ENCODE results near the gene HPS3.
"Not testable (repeated sequence)": the region's sequence is repeated elsewhere in the genome, so short reads cannot be mapped to it uniquely, and the experiment has no call there.

HPS3 gene

GRCh38 chr3:149195221-149195620, 65.8 kb downstream of the HPS3 start:
- Histone ChIP-seq H3K9ac (ENCODE audit: low read depth, low read length) (no peak overlapping the region), H3K9me3 (replicated peaks; ENCODE audit: low read length) (no peaks in the 10 kb centered on the region), H3K4me2 (ENCODE audit: low read length) (no peak overlapping the region), H3K4me1 (ENCODE audit: control insufficient read depth, insufficient read depth, low read length) (peaks cover 11% of the 10 kb centered on the region), H3K36me3 (ENCODE audit: insufficient read depth, low read length) (no peaks in the 10 kb centered on the region), H3K27me3 (ENCODE audit: control insufficient read depth, insufficient read depth, low read length) (no peaks in the 10 kb centered on the region), H3K4me3 (ENCODE audit: low read length) (no peak overlapping the region)

DNA sequence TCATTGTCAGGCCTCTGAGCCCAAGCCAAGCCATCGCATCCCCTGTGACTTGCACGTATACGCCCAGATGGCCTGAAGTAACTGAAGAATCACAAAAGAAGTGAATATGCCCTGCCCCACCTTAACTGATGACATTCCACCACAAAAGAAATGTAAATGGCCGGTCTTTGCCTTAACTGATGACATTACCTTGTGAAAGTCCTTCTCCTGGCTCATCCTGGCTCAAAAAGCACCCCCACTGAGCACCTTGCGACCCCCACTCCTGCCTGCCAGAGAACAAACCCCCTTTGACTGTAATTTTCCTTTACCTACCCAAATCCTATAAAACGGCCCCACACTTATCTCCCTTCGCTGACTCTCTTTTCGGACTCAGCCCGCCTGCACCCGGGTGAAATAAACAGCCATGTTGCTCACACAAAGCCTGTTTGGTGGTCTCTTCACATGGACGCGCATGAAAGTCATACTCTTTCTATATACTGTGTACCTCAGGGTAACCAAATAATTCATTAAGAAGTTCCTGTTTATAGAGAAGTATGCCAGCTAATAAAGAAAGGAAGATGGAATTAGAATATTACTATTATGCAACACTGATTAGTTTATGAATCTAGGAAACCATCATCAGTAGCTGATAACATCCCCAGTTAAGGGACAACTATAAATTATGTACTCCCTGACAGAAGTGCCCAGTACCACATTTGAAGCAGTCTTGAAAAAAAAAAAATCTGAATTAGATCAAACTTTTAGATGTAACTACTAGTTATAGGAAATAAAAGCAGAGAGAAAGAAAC, 67.6 kb downstream of the HPS3 start:
- peaks cover 11% of the 10 kb centered on the region for H3K4me1 ChIP-seq (ENCODE audit: control insufficient read depth, insufficient read depth, low read length)
- H3K27me3 ChIP-seq (ENCODE audit: control insufficient read depth, insufficient read depth, low read length); H3K4me2 ChIP-seq (ENCODE audit: low read length); H3K9me3 ChIP-seq (replicated peaks; ENCODE audit: low read length); H3K9ac ChIP-seq (ENCODE audit: low read depth, low read length); H3K4me3 ChIP-seq (ENCODE audit: low read length); H3K36me3 ChIP-seq (ENCODE audit: insufficient read depth, low read length): not testable (repeated sequence)

DNA sequence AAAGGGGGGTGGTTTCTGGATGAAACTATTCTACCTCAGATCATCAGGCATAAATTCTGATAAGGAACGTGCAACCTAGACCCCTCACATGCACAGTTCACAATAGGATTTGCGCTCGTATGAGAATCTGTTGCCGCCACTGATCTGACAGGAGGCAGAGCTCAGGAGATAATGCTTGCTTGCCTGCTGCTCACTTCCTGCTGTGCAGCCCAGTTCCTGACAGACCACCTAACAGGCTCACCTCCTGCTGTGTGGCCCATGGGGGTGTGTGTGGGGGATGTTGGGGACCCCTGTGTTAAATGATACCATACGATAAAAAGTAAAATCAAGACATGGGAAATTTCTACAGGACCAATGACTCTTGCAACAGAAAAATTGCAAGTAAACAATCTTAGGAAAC, 68.2 kb downstream of the HPS3 start:
- no peak overlapping the region for H3K4me2 ChIP-seq (ENCODE audit: low read length)
- H3K27me3 ChIP-seq (ENCODE audit: control insufficient read depth, insufficient read depth, low read length): no peaks in the 10 kb centered on the region
- no peak overlapping the region for H3K4me3 ChIP-seq (ENCODE audit: low read length)
- H3K9ac ChIP-seq (ENCODE audit: low read depth, low read length): no peak overlapping the region
- peaks cover 11% of the 10 kb centered on the region for H3K4me1 ChIP-seq (ENCODE audit: control insufficient read depth, insufficient read depth, low read length)
- H3K36me3 ChIP-seq (ENCODE audit: insufficient read depth, low read length): no peaks in the 10 kb centered on the region
- no peaks in the 10 kb centered on the region for H3K9me3 ChIP-seq (replicated peaks; ENCODE audit: low read length)

GRCh38 chr3:149198611-149199010, 69.2 kb downstream of the HPS3 start:
- no peak overlapping the region for H3K4me3 ChIP-seq (ENCODE audit: low read length)
- no peaks in the 10 kb centered on the region for H3K9me3 ChIP-seq (replicated peaks; ENCODE audit: low read length)
- H3K9ac ChIP-seq (ENCODE audit: low read depth, low read length): no peak overlapping the region
- no peaks in the 10 kb centered on the region for H3K36me3 ChIP-seq (ENCODE audit: insufficient read depth, low read length)
- H3K27me3 ChIP-seq (ENCODE audit: control insufficient read depth, insufficient read depth, low read length): no peaks in the 10 kb centered on the region
- H3K4me1 ChIP-seq (ENCODE audit: control insufficient read depth, insufficient read depth, low read length): peaks cover 11% of the 10 kb centered on the region
- H3K4me2 ChIP-seq (ENCODE audit: low read length): no peak overlapping the region

GRCh38 chr3:149199474-149199873, 70.0 kb downstream of the HPS3 start:
- Histone ChIP-seq H3K4me2 (ENCODE audit: low read length) (no peak overlapping the region), H3K27me3 (ENCODE audit: control insufficient read depth, insufficient read depth, low read length) (no peaks in the 10 kb centered on the region), H3K36me3 (ENCODE audit: insufficient read depth, low read length) (no peaks in the 10 kb centered on the region), H3K4me3 (ENCODE audit: low read length) (no peak overlapping the region), H3K9ac (ENCODE audit: low read depth, low read length) (no peak overlapping the region), H3K4me1 (ENCODE audit: control insufficient read depth, insufficient read depth, low read length) (peaks cover 11% of the 10 kb centered on the region), H3K9me3 (replicated peaks; ENCODE audit: low read length) (no peaks in the 10 kb centered on the region)

DNA sequence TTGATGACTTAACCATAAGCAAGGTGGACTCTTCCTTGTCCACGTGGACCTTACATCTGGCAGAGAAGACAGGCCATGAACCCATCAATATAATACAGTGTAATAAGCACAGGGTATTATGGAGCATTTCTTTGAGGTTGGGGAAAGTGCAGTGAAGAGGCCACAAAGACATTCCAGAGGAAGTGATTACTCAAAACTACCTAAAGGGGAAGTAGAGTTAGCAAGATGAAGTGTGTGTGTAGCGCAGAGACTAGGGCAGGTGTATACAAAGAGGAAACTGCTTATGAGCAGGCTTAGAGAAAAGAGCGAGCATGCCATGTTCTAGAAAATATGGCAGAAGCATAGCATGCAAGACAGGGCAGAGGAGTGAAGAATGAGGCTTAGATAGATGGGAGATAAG, 74.3 kb downstream of the HPS3 start:
- Histone ChIP-seq H3K27me3 (ENCODE audit: control insufficient read depth, insufficient read depth, low read length) (no peaks in the 10 kb centered on the region), H3K9ac (ENCODE audit: low read depth, low read length) (no peak overlapping the region), H3K9me3 (replicated peaks; ENCODE audit: low read length) (no peaks in the 10 kb centered on the region), H3K4me1 (ENCODE audit: control insufficient read depth, insufficient read depth, low read length) (peaks cover 6% of the 10 kb centered on the region), H3K36me3 (ENCODE audit: insufficient read depth, low read length) (no peaks in the 10 kb centered on the region), H3K4me2 (ENCODE audit: low read length) (no peak overlapping the region), H3K4me3 (ENCODE audit: low read length) (no peak overlapping the region)

- H3K4me3 ChIP-seq (ENCODE audit: low read length): no peak overlapping the region
- H3K9ac ChIP-seq (ENCODE audit: low read depth, low read length): no peak overlapping the region
- H3K27me3 ChIP-seq (ENCODE audit: control insufficient read depth, insufficient read depth, low read length): no peaks in the 10 kb centered on the region
- no peak overlapping the region for H3K4me2 ChIP-seq (ENCODE audit: low read length)
- peaks cover 3% of the 10 kb centered on the region for H3K4me1 ChIP-seq (ENCODE audit: control insufficient read depth, insufficient read depth, low read length)
- H3K36me3 ChIP-seq (ENCODE audit: insufficient read depth, low read length): no peaks in the 10 kb centered on the region
- no peaks in the 10 kb centered on the region for H3K9me3 ChIP-seq (replicated peaks; ENCODE audit: low read length)
These were observed 75.1 kb downstream of the HPS3 start for GRCh38 chr3:149204390-149204991.

- H3K36me3 ChIP-seq (ENCODE audit: insufficient read depth, low read length): no peaks in the 10 kb centered on the region
- no peaks in the 10 kb centered on the region for H3K27me3 ChIP-seq (ENCODE audit: control insufficient read depth, insufficient read depth, low read length)
- H3K9me3 ChIP-seq (replicated peaks; ENCODE audit: low read length): no peaks in the 10 kb centered on the region
These were observed 78.0 kb downstream of the HPS3 start for GRCh38 chr3:149207475-149207874.

GRCh38 chr3:149209431-149209830, 80.0 kb downstream of the HPS3 start:
- no peaks in the 10 kb centered on the region for H3K9me3 ChIP-seq (replicated peaks; ENCODE audit: low read length)
- no peaks in the 10 kb centered on the region for H3K27me3 ChIP-seq (ENCODE audit: control insufficient read depth, insufficient read depth, low read length)
- no peak overlapping the region for H3K9ac ChIP-seq (ENCODE audit: low read depth, low read length)
- H3K4me2 ChIP-seq (ENCODE audit: low read length): no peak overlapping the region
- H3K4me1 ChIP-seq (ENCODE audit: control insufficient read depth, insufficient read depth, low read length): no peaks in the 10 kb centered on the region
- H3K36me3 ChIP-seq (ENCODE audit: insufficient read depth, low read length): no peaks in the 10 kb centered on the region
- no peak overlapping the region for H3K4me3 ChIP-seq (ENCODE audit: low read length)

More at GRCh38 chr3:149207475-149207874, 78.0 kb downstream of the HPS3 start:
- Histone ChIP-seq H3K4me3 (ENCODE audit: low read length) (no peak overlapping the region), H3K4me1 (ENCODE audit: control insufficient read depth, insufficient read depth, low read length) (no peaks in the 10 kb centered on the region), H3K4me2 (ENCODE audit: low read length) (no peak overlapping the region), H3K9ac (ENCODE audit: low read depth, low read length) (no peak overlapping the region)

DNA sequence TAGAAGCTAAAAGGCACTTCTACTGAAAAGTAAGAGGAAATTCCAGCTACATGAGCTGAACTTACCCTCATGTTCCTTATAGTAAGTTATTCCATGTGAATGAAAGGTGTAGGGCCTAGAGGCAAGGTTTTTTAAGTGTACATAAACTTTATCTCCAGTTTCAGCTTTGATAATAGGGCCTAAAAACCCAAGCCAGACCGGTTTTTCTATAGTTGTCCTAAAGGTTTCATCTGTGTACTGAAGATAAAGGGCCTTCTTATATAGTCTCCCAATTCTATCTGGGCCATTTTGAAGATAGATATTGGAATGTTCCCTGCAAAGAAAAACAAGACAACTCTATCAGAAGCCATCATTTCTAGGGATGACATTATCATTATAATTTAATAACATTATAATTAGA, 82.9 kb downstream of the HPS3 start:
- Histone ChIP-seq H3K27me3 (ENCODE audit: control insufficient read depth, insufficient read depth, low read length) (no peaks in the 10 kb centered on the region), H3K4me1 (ENCODE audit: control insufficient read depth, insufficient read depth, low read length) (no peaks in the 10 kb centered on the region), H3K36me3 (ENCODE audit: insufficient read depth, low read length) (no peaks in the 10 kb centered on the region), H3K4me3 (ENCODE audit: low read length) (no peak overlapping the region), H3K4me2 (ENCODE audit: low read length) (no peak overlapping the region), H3K9ac (ENCODE audit: low read depth, low read length) (no peak overlapping the region), H3K9me3 (replicated peaks; ENCODE audit: low read length) (no peaks in the 10 kb centered on the region)

- H3K4me3 ChIP-seq (ENCODE audit: low read length): no peak overlapping the region
- H3K4me1 ChIP-seq (ENCODE audit: control insufficient read depth, insufficient read depth, low read length): no peaks in the 10 kb centered on the region
- H3K36me3 ChIP-seq (ENCODE audit: insufficient read depth, low read length): no peaks in the 10 kb centered on the region
These were observed 85.3 kb downstream of the HPS3 start for GRCh38 chr3:149214702-149215101.

DNA sequence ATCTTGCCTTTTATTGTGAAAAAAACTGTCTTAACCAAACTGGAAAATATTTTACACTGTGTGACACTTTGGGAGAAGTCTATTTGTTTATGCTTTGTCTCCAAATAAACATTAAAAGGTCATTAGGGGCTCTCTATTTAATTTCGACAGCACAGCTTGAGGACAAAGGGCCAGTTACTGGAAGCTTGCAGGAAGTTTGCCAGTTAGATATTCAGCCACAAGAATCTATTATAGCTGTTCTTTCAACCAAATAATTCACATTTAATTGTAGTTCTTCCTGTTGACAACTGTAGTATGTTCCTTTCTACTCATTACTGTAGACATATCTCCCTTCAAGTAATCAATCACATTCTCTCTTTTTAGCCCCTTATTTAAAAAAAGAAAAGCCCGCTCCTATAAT, 86.1 kb downstream of the HPS3 start:
- Histone ChIP-seq H3K4me2 (ENCODE audit: low read length) (no peak overlapping the region), H3K9me3 (replicated peaks; ENCODE audit: low read length) (no peaks in the 10 kb centered on the region), H3K36me3 (ENCODE audit: insufficient read depth, low read length) (no peaks in the 10 kb centered on the region), H3K4me1 (ENCODE audit: control insufficient read depth, insufficient read depth, low read length) (no peaks in the 10 kb centered on the region), H3K27me3 (ENCODE audit: control insufficient read depth, insufficient read depth, low read length) (no peaks in the 10 kb centered on the region), H3K9ac (ENCODE audit: low read depth, low read length) (no peak overlapping the region), H3K4me3 (ENCODE audit: low read length) (no peak overlapping the region)

More at GRCh38 chr3:149214702-149215101, 85.3 kb downstream of the HPS3 start:
- no peak overlapping the region for H3K9ac ChIP-seq (ENCODE audit: low read depth, low read length)
- no peaks in the 10 kb centered on the region for H3K9me3 ChIP-seq (replicated peaks; ENCODE audit: low read length)
- no peak overlapping the region for H3K4me2 ChIP-seq (ENCODE audit: low read length)
- H3K27me3 ChIP-seq (ENCODE audit: control insufficient read depth, insufficient read depth, low read length): no peaks in the 10 kb centered on the region

Data from skeletal muscle satellite cell (primary cell).